Measurements from ENCODE around the gene CP. TPM values are rescaled to one million over a fixed set of nuclear protein-coding genes. Genes with fewer than 3 reads are reported as not detected.

Gene CP
- total and polyA plus RNA-seq, 2 donors (not counting 1 experiment from before 2014, with no cell fraction given), result not detected

DNA sequence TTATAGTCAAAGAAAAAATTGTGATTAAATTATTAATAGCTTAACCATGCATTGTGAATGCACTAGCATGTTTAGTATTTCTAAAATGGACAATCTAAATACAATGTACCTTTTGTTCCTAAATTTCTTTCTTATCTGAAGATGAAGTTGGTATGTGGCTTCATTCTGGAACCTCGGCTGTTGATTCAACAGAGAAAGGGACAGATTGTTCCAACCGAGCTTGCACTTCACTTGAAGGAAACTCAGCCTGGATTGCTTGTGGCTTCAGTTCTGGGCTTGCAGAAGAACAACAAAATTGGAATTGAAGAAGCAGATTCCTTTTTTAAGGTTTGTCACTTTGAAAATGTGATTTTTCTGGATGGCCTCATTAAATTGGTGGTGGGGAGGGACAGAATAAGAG is 59.6 kb downstream of the CP start:
- ChIA-PET CTCF (interaction anchor here (1.7 to 3.2 kb wide), 2 partner anchors 16 to 43 kb away, joined by 4 to 14 read pairs; no protein-coding TSS in a partner anchor), POLR2A (interaction anchor here (0.6 kb wide), 1 partner anchor 21 kb away, joined by 3 read pairs; no protein-coding TSS in a partner anchor)
- ATAC-seq (ENCODE audit: low read depth) (no peak), DNase-seq (no peak)
- intact Hi-C loops (cut with micrococcal nuclease), result no loop called here
- peaks cover 8 to 82% of the 10 kb centered on the region in 2 experiments for H3K36me3 ChIP-seq (replicated peaks in 1 of 2; ENCODE audit: control extremely low read depth in 1 of 2, control insufficient read depth in 1 of 2, extremely low read depth in 1 of 2, insufficient read depth in 2 of 2, low read length in 1 of 2)
- peaks cover 0 to 2% (median 0%) of the 10 kb centered on the region in 3 donors for H3K9me3 ChIP-seq (ENCODE audit: control extremely low read depth in 1 of 3, control insufficient read depth in 2 of 3, insufficient read depth in 1 of 3, low read length in 2 of 3)
- H3K4me3 ChIP-seq (ENCODE audit: control extremely low read depth in 1 of 5, extremely low read depth in 1 of 5, insufficient read depth in 1 of 5, low read depth in 2 of 5, low read length in 4 of 5), result no peak overlapping the region
- Mint-ChIP-seq H3K4me1 (peaks cover 9% of the 10 kb centered on the region), H3K4me3 (no peak overlapping the region), H3K9me3 (ENCODE audit: insufficient read depth) (no peaks in the 10 kb centered on the region), H3K27ac (no peak overlapping the region), H3K27me3 (no peaks in the 10 kb centered on the region)
- H3K9ac ChIP-seq (ENCODE audit: low read length), result no peak overlapping the region
- H2AFZ ChIP-seq (ENCODE audit: insufficient read depth, low read depth, low read length, poor library complexity, severe bottlenecking), result no peak overlapping the region
- peaks cover 5% of the 10 kb centered on the region for H3K79me2 ChIP-seq (ENCODE audit: control insufficient read depth, insufficient read depth, low read length)
- WGBS (ENCODE audit: insufficient coverage), result 100% methylated on average over 2 of the region's 2 CpGs
- TF ChIP-seq, protein P1, sequence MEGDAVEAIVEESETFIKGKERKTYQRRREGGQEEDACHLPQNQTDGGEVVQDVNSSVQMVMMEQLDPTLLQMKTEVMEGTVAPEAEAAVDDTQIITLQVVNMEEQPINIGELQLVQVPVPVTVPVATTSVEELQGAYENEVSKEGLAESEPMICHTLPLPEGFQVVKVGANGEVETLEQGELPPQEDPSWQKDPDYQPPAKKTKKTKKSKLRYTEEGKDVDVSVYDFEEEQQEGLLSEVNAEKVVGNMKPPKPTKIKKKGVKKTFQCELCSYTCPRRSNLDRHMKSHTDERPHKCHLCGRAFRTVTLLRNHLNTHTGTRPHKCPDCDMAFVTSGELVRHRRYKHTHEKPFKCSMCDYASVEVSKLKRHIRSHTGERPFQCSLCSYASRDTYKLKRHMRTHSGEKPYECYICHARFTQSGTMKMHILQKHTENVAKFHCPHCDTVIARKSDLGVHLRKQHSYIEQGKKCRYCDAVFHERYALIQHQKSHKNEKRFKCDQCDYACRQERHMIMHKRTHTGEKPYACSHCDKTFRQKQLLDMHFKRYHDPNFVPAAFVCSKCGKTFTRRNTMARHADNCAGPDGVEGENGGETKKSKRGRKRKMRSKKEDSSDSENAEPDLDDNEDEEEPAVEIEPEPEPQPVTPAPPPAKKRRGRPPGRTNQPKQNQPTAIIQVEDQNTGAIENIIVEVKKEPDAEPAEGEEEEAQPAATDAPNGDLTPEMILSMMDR (IDR thresholded peaks at IDR 0.05), result no peak
- TF ChIP-seq EZH2 (IDR thresholded peaks at IDR 0.05; ENCODE audit: borderline replicate concordance, insufficient read depth, low read depth, low read length, poor library complexity, severe bottlenecking), result no peak
- H3K27me3 ChIP-seq (replicated peaks in 1 of 4; ENCODE audit: control extremely low read depth in 1 of 4, control insufficient read depth in 3 of 4, insufficient read depth in 4 of 4, low read length in 3 of 4), result no peaks in the 10 kb centered on the region
- H3K27ac ChIP-seq (ENCODE audit: low read length in 2 of 2), result no peak overlapping the region
- peaks cover 4 to 5% of the 10 kb centered on the region in 2 donors for H3K4me1 ChIP-seq (ENCODE audit: control insufficient read depth in 2 of 2, insufficient read depth in 2 of 2, low read length in 2 of 2)
- H3K4me2 ChIP-seq (replicated peaks; ENCODE audit: low read depth, low read length, poor library complexity, severe bottlenecking), result no peak overlapping the region
- H4K20me1 ChIP-seq (ENCODE audit: control insufficient read depth, insufficient read depth, low read length, poor library complexity, severe bottlenecking), result no peaks in the 10 kb centered on the region

DNA sequence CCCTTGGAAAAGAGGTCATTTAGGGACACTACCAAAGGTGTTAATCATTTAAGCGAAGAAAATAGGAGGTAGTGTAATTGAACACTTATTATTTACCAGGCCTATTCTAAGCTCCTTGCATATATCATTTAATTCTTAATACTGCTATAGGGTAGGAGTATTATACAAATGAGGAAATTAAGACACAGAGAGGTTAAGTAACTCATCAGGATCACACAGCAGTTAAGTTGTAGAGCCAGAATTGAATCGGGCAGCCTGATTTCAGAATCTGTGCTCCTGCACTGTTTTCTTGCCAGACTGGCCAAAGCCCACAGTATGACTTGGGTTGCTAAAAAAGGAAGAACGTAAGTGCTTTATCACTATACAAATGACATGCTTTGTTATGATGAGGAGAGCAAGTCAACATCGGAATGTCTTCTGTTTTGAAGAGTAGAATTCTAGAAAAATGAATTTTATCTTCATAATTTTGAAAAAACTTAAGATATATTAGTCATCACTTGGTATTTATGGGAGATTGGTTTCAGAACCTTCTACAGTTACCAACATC is 60.8 kb downstream of the CP start:
- no peak for DNase-seq
- peaks cover 8 to 80% of the 10 kb centered on the region in 2 experiments for H3K36me3 ChIP-seq (replicated peaks in 1 of 2; ENCODE audit: control extremely low read depth in 1 of 2, control insufficient read depth in 1 of 2, extremely low read depth in 1 of 2, insufficient read depth in 2 of 2, low read length in 1 of 2)
- WGBS (ENCODE audit: insufficient coverage), result 91% methylated on average over 1 of the region's 4 CpGs
- H3K27me3 Mint-ChIP-seq, result no peaks in the 10 kb centered on the region
- H4K20me1 ChIP-seq (ENCODE audit: control insufficient read depth, insufficient read depth, low read length, poor library complexity, severe bottlenecking), result no peaks in the 10 kb centered on the region
- H3K4me3 Mint-ChIP-seq, result no peak overlapping the region
- H3K27ac ChIP-seq (ENCODE audit: low read length in 2 of 2), result no peak overlapping the region
- H3K4me2 ChIP-seq (replicated peaks; ENCODE audit: low read depth, low read length, poor library complexity, severe bottlenecking), result no peak overlapping the region
- ChIA-PET CTCF (interaction anchor here (0.7 to 3.2 kb wide), 3 partner anchors 41 to 115 kb away, joined by 3 to 14 read pairs (median 4); no protein-coding TSS in a partner anchor), POLR2A (no interaction called here)
- H3K9me3 ChIP-seq (ENCODE audit: control extremely low read depth in 1 of 3, control insufficient read depth in 2 of 3, insufficient read depth in 1 of 3, low read length in 2 of 3), result peaks cover 0 to under 1% (median 0%) of the 10 kb centered on the region in 3 donors
- no peak overlapping the region for H2AFZ ChIP-seq (ENCODE audit: insufficient read depth, low read depth, low read length, poor library complexity, severe bottlenecking)
- ATAC-seq (ENCODE audit: low read depth), result no peak
- H3K9ac ChIP-seq (ENCODE audit: low read length), result no peak overlapping the region
- TF ChIP-seq, protein P1 (IDR thresholded peaks at IDR 0.05), result no peak
- no peak for TF ChIP-seq EZH2 (IDR thresholded peaks at IDR 0.05; ENCODE audit: borderline replicate concordance, insufficient read depth, low read depth, low read length, poor library complexity, severe bottlenecking)
- H3K79me2 ChIP-seq (ENCODE audit: control insufficient read depth, insufficient read depth, low read length), result peaks cover 5% of the 10 kb centered on the region
- peaks cover 9% of the 10 kb centered on the region for H3K4me1 Mint-ChIP-seq
- no peaks in the 10 kb centered on the region for H3K9me3 Mint-ChIP-seq (ENCODE audit: insufficient read depth)
- H3K4me3 ChIP-seq (ENCODE audit: control extremely low read depth in 1 of 5, extremely low read depth in 1 of 5, insufficient read depth in 1 of 5, low read depth in 2 of 5, low read length in 4 of 5), result no peak overlapping the region
- H3K27me3 ChIP-seq (replicated peaks in 1 of 4; ENCODE audit: control extremely low read depth in 1 of 4, control insufficient read depth in 3 of 4, insufficient read depth in 4 of 4, low read length in 3 of 4), result no peaks in the 10 kb centered on the region
- H3K4me1 ChIP-seq (ENCODE audit: control insufficient read depth in 2 of 2, insufficient read depth in 2 of 2, low read length in 2 of 2), result peaks cover 4 to 5% of the 10 kb centered on the region in 2 donors
- no peak overlapping the region for H3K27ac Mint-ChIP-seq
- intact Hi-C loops (cut with micrococcal nuclease), result no loop called here

Data from B cell (primary cell).